Central memory CD8-positive, alpha-beta T cell (primary cell): Measurements from ENCODE around the gene BHLHE40.
A peak's percentile ranks its signal among the peaks of the same experiment; 100 is the strongest.

ENCODE experiments used
- ATAC-seq: fragments of 150-1000 bp; cut with Tn5 transposase; replicated peaks from 2 replicates; pipeline ENCODE4 v1.10.0; 2022; ENCODE audit warnings: mild to moderate bottlenecking, moderate FRiP score, moderate number of reproducible peaks; ENCODE audit not compliant: poor library complexity, severe bottlenecking; ENCODE audit errors: extremely low read depth
- DNase-seq, 2 donors: peaks; one replicate each; pipeline ENCODE4 v3.0.0; 2021; ENCODE audit warnings: low spot score in 2 of 2
- H3K27ac Mint-ChIP-seq: one replicate; pipeline ENCODE4 v1.8.0; 2022; ENCODE audit warnings: low read depth, mild to moderate bottlenecking, moderate library complexity, mixed read lengths
- H3K27me3 Mint-ChIP-seq: one replicate; pipeline ENCODE4 v1.8.0; 2022; ENCODE audit warnings: mixed read lengths
- H3K36me3 Mint-ChIP-seq: one replicate; pipeline ENCODE4 v1.8.0; 2022; ENCODE audit warnings: mild to moderate bottlenecking, moderate library complexity, mixed read lengths; ENCODE audit not compliant: insufficient read depth
- H3K4me1 Mint-ChIP-seq: one replicate; pipeline ENCODE4 v1.8.0; 2022; ENCODE audit warnings: mixed read lengths
- H3K4me3 Mint-ChIP-seq: one replicate; pipeline ENCODE4 v1.8.0; 2022; ENCODE audit warnings: mild to moderate bottlenecking, moderate library complexity, mixed read lengths
- H3K9me3 Mint-ChIP-seq: one replicate; pipeline ENCODE4 v1.8.0; 2022; ENCODE audit warnings: mixed read lengths

BHLHE40 gene

GRCh38 chr3:4979428-4980228 is at the start of gene BHLHE40:
TSS of gene BHLHE40 (plus strand) at chr3:4979437. CDS start at chr3:4979719, 282 bp downstream.
- Mint-ChIP-seq H3K36me3 (peaks cover 71% of the 10 kb centered on the region), H3K4me1 (peaks cover 62% of the 10 kb centered on the region), H3K27me3 (no peaks in the 10 kb centered on the region)

GRCh38 chr3:4930501-4930900 is 48.7 kb upstream of the BHLHE40 start:
- Mint-ChIP-seq H3K4me1 (peaks cover 11% of the 10 kb centered on the region), H3K27me3 (no peaks in the 10 kb centered on the region)
- ATAC-seq: no peak

More at GRCh38 chr3:4979428-4980228, at the start of gene BHLHE40:
- Mint-ChIP-seq H3K27ac (peak within 1 kb of the TSS; percentile 99), H3K9me3 (no peaks in the 10 kb centered on the region), H3K4me3 (peak within 1 kb of the TSS; percentile 99)
- DNase-seq: peak; percentile 44 to 57
- ATAC-seq: peak; percentile 19

GRCh38 chr3:4934050-4934449 is 45.2 kb upstream of the BHLHE40 start:
- Mint-ChIP-seq H3K27ac (no peak overlapping the region), H3K4me1 (no peaks in the 10 kb centered on the region), H3K36me3 (peaks cover 2% of the 10 kb centered on the region), H3K9me3 (no peaks in the 10 kb centered on the region), H3K4me3 (no peak overlapping the region), H3K27me3 (no peaks in the 10 kb centered on the region)
- ATAC-seq: no peak
- no peak for DNase-seq

More at GRCh38 chr3:4930501-4930900, 48.7 kb upstream of the BHLHE40 start:
- no peak overlapping the region for H3K27ac Mint-ChIP-seq
- no peak overlapping the region for H3K4me3 Mint-ChIP-seq
- H3K36me3 Mint-ChIP-seq: peaks cover 3% of the 10 kb centered on the region
- DNase-seq: no peak
- no peaks in the 10 kb centered on the region for H3K9me3 Mint-ChIP-seq

- Mint-ChIP-seq H3K4me1 (no peaks in the 10 kb centered on the region), H3K27me3 (no peaks in the 10 kb centered on the region), H3K27ac (peak overlapping the region; percentile 47), H3K36me3 (peaks cover 2% of the 10 kb centered on the region), H3K9me3 (no peaks in the 10 kb centered on the region), H3K4me3 (no peak overlapping the region)
- ATAC-seq (no peak), DNase-seq (no peak)
Observed at GRCh38 chr3:4935347-4935746, 43.9 kb upstream of the BHLHE40 start.

GRCh38 chr3:4936982-4937614 is 42.1 kb upstream of the BHLHE40 start:
- no peak overlapping the region for H3K27ac Mint-ChIP-seq
- no peak for ATAC-seq
- H3K4me1 Mint-ChIP-seq: no peaks in the 10 kb centered on the region
- H3K9me3 Mint-ChIP-seq: no peaks in the 10 kb centered on the region
- no peak overlapping the region for H3K4me3 Mint-ChIP-seq
- DNase-seq: no peak
- peaks cover 2% of the 10 kb centered on the region for H3K36me3 Mint-ChIP-seq
- no peaks in the 10 kb centered on the region for H3K27me3 Mint-ChIP-seq

GRCh38 chr3:4938281-4938982 is 40.8 kb upstream of the BHLHE40 start:
- H3K36me3 Mint-ChIP-seq: peaks cover 2% of the 10 kb centered on the region
- DNase-seq: no peak
- no peak overlapping the region for H3K4me3 Mint-ChIP-seq
- no peaks in the 10 kb centered on the region for H3K27me3 Mint-ChIP-seq
- no peak for ATAC-seq
- H3K27ac Mint-ChIP-seq: no peak overlapping the region
- H3K4me1 Mint-ChIP-seq: no peaks in the 10 kb centered on the region
- no peaks in the 10 kb centered on the region for H3K9me3 Mint-ChIP-seq

- Mint-ChIP-seq H3K4me3 (no peak overlapping the region), H3K27ac (no peak overlapping the region), H3K36me3 (peaks cover 2% of the 10 kb centered on the region), H3K4me1 (no peaks in the 10 kb centered on the region), H3K9me3 (no peaks in the 10 kb centered on the region), H3K27me3 (no peaks in the 10 kb centered on the region)
- DNase-seq (no peak), ATAC-seq (no peak)
Observed at GRCh38 chr3:4939276-4939675, 40.0 kb upstream of the BHLHE40 start.

- H3K36me3 Mint-ChIP-seq: no peaks in the 10 kb centered on the region
- H3K9me3 Mint-ChIP-seq: no peaks in the 10 kb centered on the region
- no peak for ATAC-seq
- no peak overlapping the region for H3K4me3 Mint-ChIP-seq
- no peak overlapping the region for H3K27ac Mint-ChIP-seq
- DNase-seq: no peak
- peaks cover 5% of the 10 kb centered on the region for H3K4me1 Mint-ChIP-seq
- no peaks in the 10 kb centered on the region for H3K27me3 Mint-ChIP-seq
Observed at GRCh38 chr3:4940985-4941384, 38.3 kb upstream of the BHLHE40 start.

GRCh38 chr3:4943549-4943948 is 35.7 kb upstream of the BHLHE40 start:
- H3K4me1 Mint-ChIP-seq: peaks cover 5% of the 10 kb centered on the region
- H3K36me3 Mint-ChIP-seq: no peaks in the 10 kb centered on the region
- no peaks in the 10 kb centered on the region for H3K9me3 Mint-ChIP-seq
- ATAC-seq (no peak), DNase-seq (no peak)
- no peak overlapping the region for H3K4me3 Mint-ChIP-seq
- H3K27me3 Mint-ChIP-seq: no peaks in the 10 kb centered on the region
- H3K27ac Mint-ChIP-seq: no peak overlapping the region

GRCh38 chr3:4945324-4945723 is 33.9 kb upstream of the BHLHE40 start:
- DNase-seq: no peak
- Mint-ChIP-seq H3K27me3 (no peaks in the 10 kb centered on the region), H3K27ac (no peak overlapping the region), H3K4me3 (no peak overlapping the region), H3K9me3 (no peaks in the 10 kb centered on the region), H3K4me1 (peaks cover 5% of the 10 kb centered on the region), H3K36me3 (no peaks in the 10 kb centered on the region)
- no peak for ATAC-seq

- Mint-ChIP-seq H3K4me3 (no peak overlapping the region), H3K27ac (no peak overlapping the region), H3K27me3 (no peaks in the 10 kb centered on the region), H3K36me3 (no peaks in the 10 kb centered on the region), H3K9me3 (no peaks in the 10 kb centered on the region), H3K4me1 (peaks cover 5% of the 10 kb centered on the region)
- DNase-seq: no peak
- ATAC-seq: no peak
Observed at GRCh38 chr3:4947028-4947427, 32.2 kb upstream of the BHLHE40 start.

GRCh38 chr3:4948395-4948794 is 30.8 kb upstream of the BHLHE40 start:
- no peak overlapping the region for H3K4me3 Mint-ChIP-seq
- peaks cover 5% of the 10 kb centered on the region for H3K4me1 Mint-ChIP-seq
- H3K27me3 Mint-ChIP-seq: no peaks in the 10 kb centered on the region
- H3K9me3 Mint-ChIP-seq: no peaks in the 10 kb centered on the region
- no peaks in the 10 kb centered on the region for H3K36me3 Mint-ChIP-seq
- no peak for DNase-seq
- H3K27ac Mint-ChIP-seq: no peak overlapping the region
- no peak for ATAC-seq
